HG03469 (cell line): ENCODE results near the gene PPP1R12C.

Experiments
- ATAC-seq: cut with Tn5 transposase; IDR thresholded peaks from one replicate; pipeline ENCODE4 v1.9.1; 2021; ENCODE audit warnings: mild to moderate bottlenecking, moderate library complexity, moderate number of reproducible peaks; ENCODE audit not compliant: unreplicated experiment

The PPP1R12C gene

GRCh38 chr19:55047951-55048350, 69.5 kb downstream of the PPP1R12C start:
- no peak for ATAC-seq

DNA sequence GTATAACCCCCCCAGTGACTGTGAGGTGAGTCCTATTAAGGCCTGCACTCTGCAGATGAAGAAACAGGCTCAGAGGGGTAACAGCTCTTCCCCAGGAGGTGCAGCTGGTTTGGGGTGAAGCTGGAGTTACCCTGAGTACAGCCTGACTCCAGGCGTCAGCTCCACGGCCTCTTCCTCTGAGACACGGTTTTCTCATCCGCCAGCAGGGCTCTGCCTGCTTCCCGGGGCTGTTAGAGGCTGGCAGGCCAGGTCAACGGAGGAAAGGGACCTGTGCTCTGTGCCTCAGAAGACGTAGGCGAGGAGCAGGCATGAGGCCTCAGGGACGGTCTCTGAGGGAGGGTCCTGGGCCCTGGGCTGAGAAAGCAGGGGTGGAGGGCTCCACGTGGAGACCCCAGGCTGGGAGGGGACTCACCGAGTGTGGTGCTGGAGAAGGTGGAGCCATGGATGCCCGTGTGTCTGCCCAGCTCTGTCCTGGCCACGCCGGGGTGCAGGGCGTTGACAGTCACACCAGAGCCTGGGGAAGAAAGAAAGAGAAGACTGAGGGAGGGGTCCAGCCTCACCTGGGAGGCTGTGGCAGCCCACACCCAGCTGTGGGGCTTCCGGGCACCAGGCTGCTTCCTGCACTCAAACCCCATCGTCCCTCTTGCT, 70.3 kb downstream of the PPP1R12C start:
- no peak for ATAC-seq

DNA sequence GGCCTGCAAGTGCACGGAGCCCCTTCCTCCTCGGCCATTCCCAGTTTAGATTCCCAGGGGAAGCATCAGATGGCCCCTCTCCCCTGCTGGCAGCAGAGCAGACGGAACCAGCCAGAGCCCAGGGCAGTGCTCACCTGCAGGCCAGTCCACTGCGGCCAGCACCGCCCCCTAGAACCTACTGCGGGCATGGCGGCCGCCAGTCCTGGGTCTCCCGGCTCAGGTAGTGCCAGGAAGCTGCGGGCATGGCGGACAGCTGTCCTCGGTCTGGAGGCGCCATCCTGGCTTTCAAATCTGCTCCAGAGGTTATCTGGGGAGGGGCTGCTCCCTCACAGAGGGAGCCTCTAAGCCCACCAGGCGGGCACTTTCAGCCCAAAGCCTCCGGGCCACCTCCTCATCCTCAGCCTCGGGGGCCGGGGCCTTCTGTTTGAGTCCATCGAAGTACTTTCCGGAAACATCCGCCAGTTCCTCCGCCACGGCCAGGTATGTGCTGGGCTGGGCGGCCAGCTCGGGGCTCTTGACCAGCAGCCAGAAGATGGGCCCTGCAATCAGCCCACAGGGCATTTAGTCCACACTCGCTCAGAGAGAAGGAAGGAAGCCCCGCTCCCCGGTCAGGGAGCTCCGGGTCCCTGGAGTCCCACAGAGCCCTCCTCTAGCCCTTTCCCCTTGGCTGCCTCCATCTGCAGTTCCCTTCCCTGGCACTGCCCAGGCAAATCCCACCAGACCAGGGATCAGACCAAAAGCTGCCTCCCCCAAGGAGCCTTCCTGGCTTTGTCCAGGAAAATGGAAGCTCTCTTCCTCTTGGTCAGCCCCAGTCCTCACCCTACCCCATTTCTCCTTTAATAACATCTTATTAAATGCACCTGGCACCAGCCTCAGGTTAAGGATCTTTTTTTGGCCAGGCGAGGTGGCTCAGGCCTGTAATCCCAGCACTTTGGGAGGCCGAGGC, 72.4 kb downstream of the PPP1R12C start:
- no peak for ATAC-seq

DNA sequence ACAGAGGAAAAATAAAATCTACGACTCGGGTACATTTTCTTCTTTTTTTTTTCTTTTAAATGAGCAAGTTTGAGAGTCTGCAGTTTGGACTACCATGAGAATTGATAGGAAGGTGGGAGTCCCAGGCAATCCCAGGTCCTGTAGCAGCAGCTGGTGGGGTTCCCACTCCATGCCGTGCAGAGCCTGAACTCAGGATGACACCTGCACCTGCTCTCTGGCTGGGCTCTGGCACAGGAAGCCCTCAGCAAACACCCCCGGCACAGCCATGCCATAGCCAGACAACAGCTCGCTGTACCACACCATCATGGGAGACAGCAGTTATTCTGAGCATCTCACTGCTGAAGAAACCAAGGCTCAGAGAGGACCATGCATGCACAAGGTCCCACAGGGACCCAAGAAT, 73.2 kb downstream of the PPP1R12C start:
- ATAC-seq: no peak

DNA sequence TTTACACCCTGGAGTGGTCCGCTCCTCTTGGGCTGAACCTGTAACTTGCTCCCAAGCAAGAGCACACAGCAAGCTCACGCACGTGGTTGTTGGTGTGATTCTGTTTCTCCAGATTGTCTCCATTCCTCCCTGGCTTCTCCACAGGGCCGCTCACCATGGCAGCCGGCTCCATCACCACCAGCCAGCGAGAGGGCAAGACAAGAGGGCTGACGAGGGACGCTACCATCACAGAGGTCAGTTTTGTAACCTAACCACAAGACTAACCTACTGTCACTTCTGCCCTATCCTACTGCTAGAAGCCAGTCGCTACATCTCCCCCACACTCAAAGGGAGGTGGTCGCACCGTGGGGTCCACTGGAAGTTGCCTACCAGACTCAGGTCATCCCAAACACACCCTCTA, 74.7 kb downstream of the PPP1R12C start:
- ATAC-seq: no peak

- no peak for ATAC-seq
Measured at GRCh38 chr19:55042344-55042678, 75.1 kb downstream of the PPP1R12C start.

- no peak for ATAC-seq
Measured at GRCh38 chr19:55041627-55042343, 75.7 kb downstream of the PPP1R12C start.

- no peak for ATAC-seq
Measured at GRCh38 chr19:55041244-55041626, 76.2 kb downstream of the PPP1R12C start.
